Measurements from ENCODE around the gene HMCN1. TPM values are rescaled to one million over a fixed set of nuclear protein-coding genes. Genes with fewer than 3 reads are reported as not detected.

Gene HMCN1
- total and polyA plus RNA-seq, 2 experiments from 2014 or later, result 1.6 to 8.7 TPM

DNA sequence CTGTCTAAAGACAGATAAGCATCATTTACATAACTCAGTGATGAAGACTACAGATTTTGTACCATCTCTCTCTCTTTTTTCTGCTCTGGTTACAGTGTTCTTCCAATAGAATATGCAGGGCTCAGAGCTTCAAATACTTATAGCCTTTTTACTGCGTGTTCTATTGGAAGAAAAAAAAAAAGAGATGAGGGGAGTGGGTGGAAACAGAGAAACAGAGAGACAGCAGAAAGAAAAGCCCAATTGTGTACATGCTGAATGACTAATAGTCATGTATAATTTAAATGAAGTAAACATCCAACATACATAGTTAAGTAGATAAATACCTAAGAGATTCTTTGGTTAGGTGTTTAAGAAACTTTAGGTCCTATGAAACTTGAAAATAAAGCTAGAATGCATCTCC is 151.9 kb downstream of the HMCN1 start:
- Histone ChIP-seq H3K36me3 (ENCODE audit: insufficient read depth) (no peaks in the 10 kb centered on the region), H3K4me1 (ENCODE audit: insufficient read depth) (no peaks in the 10 kb centered on the region)
- TF ChIP-seq POLR2AphosphoS5 (IDR thresholded peaks at IDR 0.05; ENCODE audit: low read depth), result no peak
- TF ChIP-seq, protein P1, sequence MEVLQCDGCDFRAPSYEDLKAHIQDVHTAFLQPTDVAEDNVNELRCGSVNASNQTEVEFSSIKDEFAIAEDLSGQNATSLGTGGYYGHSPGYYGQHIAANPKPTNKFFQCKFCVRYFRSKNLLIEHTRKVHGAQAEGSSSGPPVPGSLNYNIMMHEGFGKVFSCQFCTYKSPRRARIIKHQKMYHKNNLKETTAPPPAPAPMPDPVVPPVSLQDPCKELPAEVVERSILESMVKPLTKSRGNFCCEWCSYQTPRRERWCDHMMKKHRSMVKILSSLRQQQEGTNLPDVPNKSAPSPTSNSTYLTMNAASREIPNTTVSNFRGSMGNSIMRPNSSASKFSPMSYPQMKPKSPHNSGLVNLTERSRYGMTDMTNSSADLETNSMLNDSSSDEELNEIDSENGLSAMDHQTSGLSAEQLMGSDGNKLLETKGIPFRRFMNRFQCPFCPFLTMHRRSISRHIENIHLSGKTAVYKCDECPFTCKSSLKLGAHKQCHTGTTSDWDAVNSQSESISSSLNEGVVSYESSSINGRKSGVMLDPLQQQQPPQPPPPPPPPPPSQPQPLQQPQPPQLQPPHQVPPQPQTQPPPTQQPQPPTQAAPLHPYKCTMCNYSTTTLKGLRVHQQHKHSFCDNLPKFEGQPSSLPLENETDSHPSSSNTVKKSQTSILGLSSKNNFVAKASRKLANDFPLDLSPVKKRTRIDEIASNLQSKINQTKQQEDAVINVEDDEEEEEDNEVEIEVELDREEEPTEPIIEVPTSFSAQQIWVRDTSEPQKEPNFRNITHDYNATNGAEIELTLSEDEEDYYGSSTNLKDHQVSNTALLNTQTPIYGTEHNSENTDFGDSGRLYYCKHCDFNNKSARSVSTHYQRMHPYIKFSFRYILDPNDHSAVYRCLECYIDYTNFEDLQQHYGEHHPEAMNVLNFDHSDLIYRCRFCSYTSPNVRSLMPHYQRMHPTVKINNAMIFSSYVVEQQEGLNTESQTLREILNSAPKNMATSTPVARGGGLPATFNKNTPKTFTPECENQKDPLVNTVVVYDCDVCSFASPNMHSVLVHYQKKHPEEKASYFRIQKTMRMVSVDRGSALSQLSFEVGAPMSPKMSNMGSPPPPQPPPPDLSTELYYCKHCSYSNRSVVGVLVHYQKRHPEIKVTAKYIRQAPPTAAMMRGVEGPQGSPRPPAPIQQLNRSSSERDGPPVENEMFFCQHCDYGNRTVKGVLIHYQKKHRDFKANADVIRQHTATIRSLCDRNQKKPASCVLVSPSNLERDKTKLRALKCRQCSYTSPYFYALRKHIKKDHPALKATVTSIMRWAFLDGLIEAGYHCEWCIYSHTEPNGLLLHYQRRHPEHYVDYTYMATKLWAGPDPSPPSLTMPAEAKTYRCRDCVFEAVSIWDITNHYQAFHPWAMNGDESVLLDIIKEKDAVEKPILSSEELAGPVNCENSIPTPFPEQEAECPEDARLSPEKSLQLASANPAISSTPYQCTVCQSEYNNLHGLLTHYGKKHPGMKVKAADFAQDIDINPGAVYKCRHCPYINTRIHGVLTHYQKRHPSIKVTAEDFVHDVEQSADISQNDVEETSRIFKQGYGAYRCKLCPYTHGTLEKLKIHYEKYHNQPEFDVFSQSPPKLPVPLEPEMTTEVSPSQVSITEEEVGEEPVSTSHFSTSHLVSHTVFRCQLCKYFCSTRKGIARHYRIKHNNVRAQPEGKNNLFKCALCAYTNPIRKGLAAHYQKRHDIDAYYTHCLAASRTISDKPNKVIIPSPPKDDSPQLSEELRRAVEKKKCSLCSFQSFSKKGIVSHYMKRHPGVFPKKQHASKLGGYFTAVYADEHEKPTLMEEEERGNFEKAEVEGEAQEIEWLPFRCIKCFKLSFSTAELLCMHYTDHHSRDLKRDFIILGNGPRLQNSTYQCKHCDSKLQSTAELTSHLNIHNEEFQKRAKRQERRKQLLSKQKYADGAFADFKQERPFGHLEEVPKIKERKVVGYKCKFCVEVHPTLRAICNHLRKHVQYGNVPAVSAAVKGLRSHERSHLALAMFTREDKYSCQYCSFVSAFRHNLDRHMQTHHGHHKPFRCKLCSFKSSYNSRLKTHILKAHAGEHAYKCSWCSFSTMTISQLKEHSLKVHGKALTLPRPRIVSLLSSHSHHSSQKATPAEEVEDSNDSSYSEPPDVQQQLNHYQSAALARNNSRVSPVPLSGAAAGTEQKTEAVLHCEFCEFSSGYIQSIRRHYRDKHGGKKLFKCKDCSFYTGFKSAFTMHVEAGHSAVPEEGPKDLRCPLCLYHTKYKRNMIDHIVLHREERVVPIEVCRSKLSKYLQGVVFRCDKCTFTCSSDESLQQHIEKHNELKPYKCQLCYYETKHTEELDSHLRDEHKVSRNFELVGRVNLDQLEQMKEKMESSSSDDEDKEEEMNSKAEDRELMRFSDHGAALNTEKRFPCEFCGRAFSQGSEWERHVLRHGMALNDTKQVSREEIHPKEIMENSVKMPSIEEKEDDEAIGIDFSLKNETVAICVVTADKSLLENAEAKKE (CRISPR knock-in tag; IDR thresholded peaks at IDR 0.05), result no peak
- TF ChIP-seq NANOG (IDR thresholded peaks at IDR 0.05; ENCODE audit: borderline replicate concordance), result no peak
- TF ChIP-seq JUNB (IDR thresholded peaks at IDR 0.05; ENCODE audit: unreplicated experiment), result no peak
- no peak for TF ChIP-seq ZNF331 (CRISPR knock-in tag; IDR thresholded peaks at IDR 0.05; ENCODE audit: low read depth)
- no peak for TF ChIP-seq EZH2phosphoT487 (IDR thresholded peaks at IDR 0.05; ENCODE audit: unreplicated experiment)
- TF ChIP-seq, protein P2, sequence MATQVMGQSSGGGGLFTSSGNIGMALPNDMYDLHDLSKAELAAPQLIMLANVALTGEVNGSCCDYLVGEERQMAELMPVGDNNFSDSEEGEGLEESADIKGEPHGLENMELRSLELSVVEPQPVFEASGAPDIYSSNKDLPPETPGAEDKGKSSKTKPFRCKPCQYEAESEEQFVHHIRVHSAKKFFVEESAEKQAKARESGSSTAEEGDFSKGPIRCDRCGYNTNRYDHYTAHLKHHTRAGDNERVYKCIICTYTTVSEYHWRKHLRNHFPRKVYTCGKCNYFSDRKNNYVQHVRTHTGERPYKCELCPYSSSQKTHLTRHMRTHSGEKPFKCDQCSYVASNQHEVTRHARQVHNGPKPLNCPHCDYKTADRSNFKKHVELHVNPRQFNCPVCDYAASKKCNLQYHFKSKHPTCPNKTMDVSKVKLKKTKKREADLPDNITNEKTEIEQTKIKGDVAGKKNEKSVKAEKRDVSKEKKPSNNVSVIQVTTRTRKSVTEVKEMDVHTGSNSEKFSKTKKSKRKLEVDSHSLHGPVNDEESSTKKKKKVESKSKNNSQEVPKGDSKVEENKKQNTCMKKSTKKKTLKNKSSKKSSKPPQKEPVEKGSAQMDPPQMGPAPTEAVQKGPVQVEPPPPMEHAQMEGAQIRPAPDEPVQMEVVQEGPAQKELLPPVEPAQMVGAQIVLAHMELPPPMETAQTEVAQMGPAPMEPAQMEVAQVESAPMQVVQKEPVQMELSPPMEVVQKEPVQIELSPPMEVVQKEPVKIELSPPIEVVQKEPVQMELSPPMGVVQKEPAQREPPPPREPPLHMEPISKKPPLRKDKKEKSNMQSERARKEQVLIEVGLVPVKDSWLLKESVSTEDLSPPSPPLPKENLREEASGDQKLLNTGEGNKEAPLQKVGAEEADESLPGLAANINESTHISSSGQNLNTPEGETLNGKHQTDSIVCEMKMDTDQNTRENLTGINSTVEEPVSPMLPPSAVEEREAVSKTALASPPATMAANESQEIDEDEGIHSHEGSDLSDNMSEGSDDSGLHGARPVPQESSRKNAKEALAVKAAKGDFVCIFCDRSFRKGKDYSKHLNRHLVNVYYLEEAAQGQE (IDR thresholded peaks at IDR 0.05; ENCODE audit: unreplicated experiment), result no peak
- no peak for TF ChIP-seq ZNF114 (CRISPR knock-in tag; IDR thresholded peaks at IDR 0.05)
- TF ChIP-seq, protein P3, sequence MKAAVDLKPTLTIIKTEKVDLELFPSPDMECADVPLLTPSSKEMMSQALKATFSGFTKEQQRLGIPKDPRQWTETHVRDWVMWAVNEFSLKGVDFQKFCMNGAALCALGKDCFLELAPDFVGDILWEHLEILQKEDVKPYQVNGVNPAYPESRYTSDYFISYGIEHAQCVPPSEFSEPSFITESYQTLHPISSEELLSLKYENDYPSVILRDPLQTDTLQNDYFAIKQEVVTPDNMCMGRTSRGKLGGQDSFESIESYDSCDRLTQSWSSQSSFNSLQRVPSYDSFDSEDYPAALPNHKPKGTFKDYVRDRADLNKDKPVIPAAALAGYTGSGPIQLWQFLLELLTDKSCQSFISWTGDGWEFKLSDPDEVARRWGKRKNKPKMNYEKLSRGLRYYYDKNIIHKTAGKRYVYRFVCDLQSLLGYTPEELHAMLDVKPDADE (IDR thresholded peaks at IDR 0.05), result no peak
- no peak for TF ChIP-seq EZH2 (IDR thresholded peaks at IDR 0.05; ENCODE audit: low read depth, unreplicated experiment)

More for the DNA sequence above, 151.9 kb downstream of the HMCN1 start:
- Histone ChIP-seq H3K9me2 (ENCODE audit: insufficient read depth) (no peaks in the 10 kb centered on the region), H4K20me1 (replicated peaks; ENCODE audit: insufficient read depth) (no peaks in the 10 kb centered on the region), H3K79me2 (replicated peaks; ENCODE audit: insufficient read depth) (no peaks in the 10 kb centered on the region), H2AFZ (no peak overlapping the region), H3K4me3 (no peak overlapping the region), H3K27ac (ENCODE audit: low read depth) (no peak overlapping the region), H3K4me2 (no peak overlapping the region), H3F3A (replicated peaks; ENCODE audit: low read depth) (no peaks in the 10 kb centered on the region), H3K27me3 (ENCODE audit: insufficient read depth) (no peaks in the 10 kb centered on the region)
- H3K36me3 Mint-ChIP-seq (ENCODE audit: low read depth), result peaks cover 6% of the 10 kb centered on the region; the same call in 2 of the 3 replicates
- no peak overlapping the region for H3K4me3 Mint-ChIP-seq
- peaks cover 8% of the 10 kb centered on the region for H3K9me3 Mint-ChIP-seq
- DNase-seq (ENCODE audit: low spot score), result no peak
- H3K4me1 Mint-ChIP-seq, result no peaks in the 10 kb centered on the region
- H3K27ac Mint-ChIP-seq, result no peak overlapping the region
- no peaks in the 10 kb centered on the region for H3K27me3 Mint-ChIP-seq (ENCODE audit: insufficient read depth, low read depth, poor library complexity)
- no peak for ATAC-seq
